ENCODE measurements around the gene GABRR1. TPM values are rescaled to one million over a fixed set of nuclear protein-coding genes. Genes with fewer than 3 reads are reported as not detected.

GABRR1 gene
- total RNA-seq, 2 experiments from 2014 or later = not detected

GRCh38 chr6:89200706-89201215, 16.4 kb downstream of the GABRR1 start:
- DNase-seq (no peak), ATAC-seq (no peak)
- H3K27me3 Mint-ChIP-seq = no peaks in the 10 kb centered on the region
- peaks cover 1% of the 10 kb centered on the region for H3K9me3 Mint-ChIP-seq
- no peak overlapping the region for H3K27ac Mint-ChIP-seq
- intact Hi-C loops (cut with micrococcal nuclease) = no loop called here
- ChIA-PET CTCF (interaction anchor here (0.9 kb wide), 1 partner anchor 218 kb away, joined by 3 read pairs; no protein-coding TSS in a partner anchor), POLR2A (no interaction called here)
- no peaks in the 10 kb centered on the region for H3K36me3 Mint-ChIP-seq (ENCODE audit: low read depth)
- no peak overlapping the region for H3K4me3 Mint-ChIP-seq
- no peak for TF ChIP-seq CTCF (IDR thresholded peaks at IDR 0.05)
- no peaks in the 10 kb centered on the region for H3K4me1 Mint-ChIP-seq (ENCODE audit: low read depth)

GRCh38 chr6:89199579-89199978, 17.6 kb downstream of the GABRR1 start:
- intact Hi-C loops (cut with micrococcal nuclease) = no loop called here
- ATAC-seq (no peak), DNase-seq (no peak)
- ChIA-PET CTCF (no interaction called here), POLR2A (no interaction called here)
- Mint-ChIP-seq H3K4me3 (no peak overlapping the region), H3K27me3 (no peaks in the 10 kb centered on the region), H3K36me3 (ENCODE audit: low read depth) (peaks cover 4% of the 10 kb centered on the region), H3K9me3 (peaks cover 8% of the 10 kb centered on the region), H3K4me1 (ENCODE audit: low read depth) (no peaks in the 10 kb centered on the region), H3K27ac (no peak overlapping the region)
- no peak for TF ChIP-seq CTCF (IDR thresholded peaks at IDR 0.05)

GRCh38 chr6:89198235-89198634, 18.9 kb downstream of the GABRR1 start:
- ChIA-PET POLR2A (no interaction called here), CTCF (no interaction called here)
- intact Hi-C loops (cut with micrococcal nuclease) = no loop called here
- ATAC-seq = no peak
- H3K36me3 Mint-ChIP-seq (ENCODE audit: low read depth) = peaks cover 4% of the 10 kb centered on the region
- H3K4me1 Mint-ChIP-seq (ENCODE audit: low read depth) = no peaks in the 10 kb centered on the region
- TF ChIP-seq CTCF (IDR thresholded peaks at IDR 0.05) = no peak
- H3K4me3 Mint-ChIP-seq = no peak overlapping the region
- peaks cover 16% of the 10 kb centered on the region for H3K9me3 Mint-ChIP-seq
- DNase-seq = no peak
- H3K27me3 Mint-ChIP-seq = no peaks in the 10 kb centered on the region
- no peak overlapping the region for H3K27ac Mint-ChIP-seq

DNA sequence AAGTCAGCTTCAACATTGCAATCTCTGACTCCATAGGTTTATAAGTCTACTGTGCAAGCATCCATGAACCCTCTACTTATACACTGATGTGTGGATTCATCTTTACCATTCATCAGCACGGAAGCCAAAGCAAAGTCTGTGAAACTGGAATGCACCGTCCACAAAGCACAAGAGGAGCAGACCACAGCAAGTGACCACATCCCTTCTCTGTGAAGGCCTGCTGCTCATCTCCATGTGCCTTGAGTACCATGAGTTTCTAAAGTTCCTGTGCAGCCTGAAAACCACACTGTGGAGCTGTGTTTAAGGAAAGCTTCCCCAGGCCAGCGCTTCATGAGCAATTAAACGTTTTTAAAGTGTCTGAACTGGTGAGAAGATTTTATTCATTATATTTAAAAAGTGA, 20.0 kb downstream of the GABRR1 start:
- CTCF ChIA-PET = no interaction called here
- Mint-ChIP-seq H3K27ac (no peak overlapping the region), H3K4me3 (no peak overlapping the region), H3K27me3 (peaks cover 1% of the 10 kb centered on the region), H3K9me3 (peaks cover 16% of the 10 kb centered on the region), H3K36me3 (ENCODE audit: low read depth) (peaks cover 4% of the 10 kb centered on the region), H3K4me1 (ENCODE audit: low read depth) (no peaks in the 10 kb centered on the region)
- no peak for TF ChIP-seq CTCF (IDR thresholded peaks at IDR 0.05)
- intact Hi-C loops (cut with micrococcal nuclease) = no loop called here
- POLR2A ChIA-PET = no interaction called here
- ATAC-seq (no peak), DNase-seq (no peak)

DNA sequence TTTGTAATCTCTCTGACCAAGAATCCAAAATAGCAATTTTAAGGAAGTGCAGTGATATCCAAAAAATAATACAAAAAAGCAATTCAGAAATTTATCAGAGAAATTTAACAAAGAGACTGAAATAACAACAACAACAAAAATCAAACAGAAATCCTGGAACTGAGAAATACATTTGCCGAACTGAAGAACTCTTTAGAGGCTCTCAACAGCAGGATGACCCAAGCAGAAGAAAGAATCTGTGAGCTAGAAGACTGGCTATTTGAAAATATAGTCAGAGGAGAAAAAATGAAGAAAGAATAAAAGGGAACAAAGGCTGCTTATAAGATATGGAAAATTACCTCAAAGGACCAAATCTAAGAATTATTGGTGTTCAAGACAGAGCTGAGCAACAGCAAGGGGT, 22.6 kb downstream of the GABRR1 start:
- Mint-ChIP-seq H3K9me3 (peaks cover 16% of the 10 kb centered on the region), H3K4me1 (ENCODE audit: low read depth) (no peaks in the 10 kb centered on the region), H3K36me3 (ENCODE audit: low read depth) (peaks cover 4% of the 10 kb centered on the region), H3K4me3 (no peak overlapping the region), H3K27me3 (peaks cover 1% of the 10 kb centered on the region), H3K27ac (no peak overlapping the region)
- CTCF ChIA-PET = no interaction called here
- DNase-seq (no peak), ATAC-seq (no peak)
- POLR2A ChIA-PET = interaction anchor here (1.0 kb wide), 1 partner anchor 34 kb away, joined by 3 read pairs; no protein-coding TSS in a partner anchor
- TF ChIP-seq CTCF (IDR thresholded peaks at IDR 0.05) = no peak
- intact Hi-C loops (cut with micrococcal nuclease) = no loop called here

Measured in activated CD8-positive, alpha-beta T cell treated with anti-CD3 and anti-CD28 coated beads for 36 hours (primary cell).